Measurements from ENCODE around the gene ALDH1A2. TPM values are rescaled to one million over a fixed set of nuclear protein-coding genes. Genes with fewer than 3 reads are reported as not detected.
A peak's percentile ranks its signal among the peaks of the same experiment; 100 is the strongest.

ALDH1A2 gene
- total RNA-seq, 4 donors from 2014 or later, result 47.9 to 128 (median 109) TPM

DNA sequence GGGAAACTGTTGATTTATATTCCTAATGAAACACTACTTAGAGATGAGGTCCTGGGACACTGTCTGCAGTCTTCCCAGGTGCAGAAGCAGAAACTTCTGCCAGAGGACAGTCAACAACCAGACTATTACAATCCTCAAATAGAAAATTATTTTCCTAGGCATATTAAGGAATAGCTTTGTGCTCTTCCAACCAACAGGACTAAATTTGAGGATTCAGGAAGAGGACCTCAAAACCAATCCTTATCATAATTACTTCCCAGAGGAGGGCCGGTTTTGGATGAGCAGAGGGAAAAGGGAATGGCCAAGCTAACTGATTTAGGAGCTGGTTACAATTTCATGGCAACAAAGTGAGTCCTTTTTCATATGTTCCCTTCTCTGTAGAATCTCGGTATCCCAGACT, 21.0 kb downstream of the ALDH1A2 start:
- Histone ChIP-seq H3K4me3 (no peak overlapping the region), H3K27ac (no peak overlapping the region), H3K9me3 (no peaks in the 10 kb centered on the region), H3K4me1 (peaks cover 0 to 3% of the 10 kb centered on the region in 2 donors), H3K36me3 (no peaks in the 10 kb centered on the region), H3K27me3 (no peaks in the 10 kb centered on the region)
- intact Hi-C loops (cut with DNase I; ENCODE audit: low total_unique reads), result no loop called here
- no peak for DNase-seq
- no peak for TF ChIP-seq POLR2A (IDR thresholded peaks at IDR 0.05)
- TF ChIP-seq, protein P1, sequence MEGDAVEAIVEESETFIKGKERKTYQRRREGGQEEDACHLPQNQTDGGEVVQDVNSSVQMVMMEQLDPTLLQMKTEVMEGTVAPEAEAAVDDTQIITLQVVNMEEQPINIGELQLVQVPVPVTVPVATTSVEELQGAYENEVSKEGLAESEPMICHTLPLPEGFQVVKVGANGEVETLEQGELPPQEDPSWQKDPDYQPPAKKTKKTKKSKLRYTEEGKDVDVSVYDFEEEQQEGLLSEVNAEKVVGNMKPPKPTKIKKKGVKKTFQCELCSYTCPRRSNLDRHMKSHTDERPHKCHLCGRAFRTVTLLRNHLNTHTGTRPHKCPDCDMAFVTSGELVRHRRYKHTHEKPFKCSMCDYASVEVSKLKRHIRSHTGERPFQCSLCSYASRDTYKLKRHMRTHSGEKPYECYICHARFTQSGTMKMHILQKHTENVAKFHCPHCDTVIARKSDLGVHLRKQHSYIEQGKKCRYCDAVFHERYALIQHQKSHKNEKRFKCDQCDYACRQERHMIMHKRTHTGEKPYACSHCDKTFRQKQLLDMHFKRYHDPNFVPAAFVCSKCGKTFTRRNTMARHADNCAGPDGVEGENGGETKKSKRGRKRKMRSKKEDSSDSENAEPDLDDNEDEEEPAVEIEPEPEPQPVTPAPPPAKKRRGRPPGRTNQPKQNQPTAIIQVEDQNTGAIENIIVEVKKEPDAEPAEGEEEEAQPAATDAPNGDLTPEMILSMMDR (IDR thresholded peaks at IDR 0.05), result no peak

DNA sequence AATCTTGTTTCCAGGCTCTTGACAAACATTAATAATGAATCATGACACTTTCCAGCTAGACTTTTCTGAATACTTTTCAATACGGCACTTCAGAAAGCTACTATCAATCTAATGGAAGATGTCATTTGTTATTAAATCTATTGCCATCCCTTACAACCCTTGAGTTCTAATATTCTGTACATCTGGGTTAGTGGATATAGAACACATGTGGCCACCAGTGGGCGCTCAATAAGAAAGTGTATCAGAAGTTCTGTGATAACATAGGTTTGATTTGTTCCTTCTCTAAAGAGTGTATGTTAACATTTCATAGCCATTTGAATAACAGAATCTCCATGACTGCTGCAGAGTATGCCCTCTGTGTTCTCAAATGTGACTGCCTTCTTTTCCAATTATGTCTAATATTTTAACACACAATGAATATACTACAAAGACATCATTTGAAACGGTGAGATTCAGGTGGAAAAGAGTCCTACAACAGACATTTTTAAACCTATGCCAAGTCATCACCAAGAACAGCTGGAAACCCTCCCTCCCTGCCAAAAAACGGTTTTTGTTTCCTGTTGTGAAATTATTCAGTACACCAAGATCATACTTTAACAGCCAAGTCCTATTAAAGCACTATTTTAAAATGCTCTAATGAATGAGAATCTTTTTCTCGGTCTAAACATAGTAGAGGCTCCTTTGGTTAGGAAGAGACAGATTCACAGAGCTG, 22.2 kb downstream of the ALDH1A2 start:
- TF ChIP-seq, protein P1 (IDR thresholded peaks at IDR 0.05), result peak; percentile 18 to 38 (median 36)
- no peak for TF ChIP-seq POLR2A (IDR thresholded peaks at IDR 0.05)
- no peaks in the 10 kb centered on the region for H3K9me3 ChIP-seq
- H3K36me3 ChIP-seq, result no peaks in the 10 kb centered on the region
- H3K4me3 ChIP-seq, result no peak overlapping the region
- H3K27me3 ChIP-seq, result no peaks in the 10 kb centered on the region
- H3K27ac ChIP-seq, result no peak overlapping the region
- intact Hi-C loops (cut with DNase I; ENCODE audit: low total_unique reads), result no loop called here
- H3K4me1 ChIP-seq, result peaks cover 0 to 4% of the 10 kb centered on the region in 2 donors
- peak in 1 of 2 donors; percentile 38 for DNase-seq

DNA sequence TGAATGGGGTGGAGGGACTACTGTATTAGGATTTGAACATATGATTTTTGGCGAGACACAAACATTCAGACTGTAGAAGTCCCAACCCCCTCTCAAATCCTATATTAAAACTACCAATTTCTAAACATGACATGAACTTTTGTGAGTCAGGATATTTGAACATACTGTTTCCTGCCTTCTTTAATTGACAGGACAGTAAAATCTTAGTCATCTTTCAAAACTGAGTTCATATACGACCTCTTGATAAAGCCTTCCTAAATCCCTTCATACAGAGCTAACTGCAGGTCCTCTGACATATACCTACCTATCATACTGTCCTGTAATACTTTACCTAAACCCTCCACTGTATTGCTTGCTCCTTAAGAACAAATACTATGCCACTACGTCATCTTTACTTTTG, 23.5 kb downstream of the ALDH1A2 start:
- no peak for DNase-seq
- H3K9me3 ChIP-seq, result no peaks in the 10 kb centered on the region
- H3K36me3 ChIP-seq, result no peaks in the 10 kb centered on the region
- H3K4me3 ChIP-seq, result no peak overlapping the region
- no peaks in the 10 kb centered on the region for H3K27me3 ChIP-seq
- intact Hi-C loops (cut with DNase I; ENCODE audit: low total_unique reads), result no loop called here
- TF ChIP-seq, protein P1 (IDR thresholded peaks at IDR 0.05), result no peak
- no peak for TF ChIP-seq POLR2A (IDR thresholded peaks at IDR 0.05)
- H3K4me1 ChIP-seq, result peaks cover 0 to 8% of the 10 kb centered on the region in 2 donors
- H3K27ac ChIP-seq, result no peak overlapping the region

DNA sequence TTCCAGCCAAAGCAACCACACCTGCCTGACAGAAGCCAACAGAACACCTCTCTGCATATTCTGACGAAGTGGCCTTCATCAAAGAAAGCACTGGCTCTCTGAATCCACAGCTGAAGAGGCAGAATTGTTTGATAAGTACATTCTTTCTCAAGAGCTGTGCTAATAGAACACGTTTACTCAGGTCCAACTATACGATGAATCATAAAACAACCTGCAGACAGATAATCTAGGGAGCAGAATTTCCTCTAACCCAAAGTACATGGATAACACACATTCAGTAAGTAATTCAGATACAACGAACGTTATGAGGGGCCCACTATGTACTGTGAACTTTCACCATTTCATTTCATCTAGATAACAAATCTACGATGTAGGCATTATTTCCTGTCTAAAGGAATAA, 25.4 kb downstream of the ALDH1A2 start:
- Histone ChIP-seq H3K4me3 (no peak overlapping the region), H3K4me1 (peaks cover 0 to 8% of the 10 kb centered on the region in 2 donors), H3K36me3 (no peaks in the 10 kb centered on the region), H3K27ac (no peak overlapping the region), H3K27me3 (no peaks in the 10 kb centered on the region), H3K9me3 (no peaks in the 10 kb centered on the region)
- intact Hi-C loops (cut with DNase I; ENCODE audit: low total_unique reads), result no loop called here
- DNase-seq, result no peak
- TF ChIP-seq POLR2A (IDR thresholded peaks at IDR 0.05), result no peak
- TF ChIP-seq, protein P1 (IDR thresholded peaks at IDR 0.05), result no peak

DNA sequence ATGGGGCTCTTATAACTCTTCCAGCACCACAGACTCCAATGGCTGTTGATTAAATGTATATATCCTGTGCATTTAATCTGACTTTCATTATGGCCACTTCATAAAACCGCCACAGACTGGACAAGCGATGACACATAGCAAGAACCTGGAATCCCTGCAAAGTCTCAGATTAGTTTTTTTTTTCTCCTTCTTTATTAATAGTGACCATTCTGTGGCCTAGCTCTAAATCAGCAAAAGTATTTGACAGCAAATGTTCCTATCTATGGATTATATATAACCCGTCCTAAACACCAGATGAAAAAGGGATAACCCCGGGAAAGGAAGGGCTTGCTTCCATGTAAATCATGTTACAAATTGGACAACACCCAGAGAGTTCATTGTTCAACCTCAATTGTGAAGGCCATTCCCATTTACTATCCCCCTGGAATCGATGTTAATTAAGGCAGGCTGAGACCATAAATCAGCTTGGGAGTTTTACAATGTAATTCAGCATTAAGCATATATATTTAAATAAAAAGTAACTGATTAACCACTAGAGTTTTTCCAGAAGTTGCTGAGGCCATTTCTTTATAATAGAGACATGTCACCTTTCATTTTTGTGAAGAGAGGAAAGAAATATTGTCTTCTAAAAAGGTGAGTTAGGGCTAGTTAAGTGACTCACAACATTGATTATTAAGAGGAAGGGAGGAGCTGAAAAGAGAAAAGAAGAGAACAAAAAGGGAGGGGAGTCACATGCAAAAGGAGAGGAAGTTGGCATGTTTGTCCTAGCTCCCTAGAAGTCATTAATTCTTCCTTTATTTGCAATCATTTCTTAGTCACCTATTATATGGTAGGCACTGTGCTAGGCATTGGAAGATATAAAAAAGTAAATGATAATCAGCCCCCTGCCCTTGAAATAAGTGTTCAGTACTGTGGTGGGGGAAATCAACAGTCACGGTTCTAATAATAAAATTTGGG, 26.2 kb downstream of the ALDH1A2 start:
- intact Hi-C loops (cut with DNase I; ENCODE audit: low total_unique reads), result no loop called here
- H3K9me3 ChIP-seq, result no peaks in the 10 kb centered on the region
- DNase-seq, result no peak
- TF ChIP-seq, protein P1 (IDR thresholded peaks at IDR 0.05), result no peak
- no peak for TF ChIP-seq POLR2A (IDR thresholded peaks at IDR 0.05)
- peaks cover 0 to 6% of the 10 kb centered on the region in 2 donors for H3K4me1 ChIP-seq
- no peaks in the 10 kb centered on the region for H3K36me3 ChIP-seq
- no peak overlapping the region for H3K27ac ChIP-seq
- H3K4me3 ChIP-seq, result no peak overlapping the region
- no peaks in the 10 kb centered on the region for H3K27me3 ChIP-seq
